Hepatocyte (in vitro differentiated cells): ENCODE results near the gene CCNDBP1. TPM values are rescaled to one million over a fixed set of nuclear protein-coding genes. Genes with fewer than 3 reads are reported as not detected.

Experiments
- DNase-seq: peaks from one replicate; pipeline ENCODE4 v3.0.0-alpha.2; 2016; ENCODE audit warnings: low spot score
- H2AFZ ChIP-seq: fragments of 200-600 bp; sonication (generic); 2 replicates; pipeline ENCODE4 v1.6.0; 2016; ENCODE audit warnings: antibody characterized with exemption, mild to moderate bottlenecking
- H3K27ac ChIP-seq: fragments of 200-600 bp; sonication (generic); 2 replicates; pipeline ENCODE4 v1.5.1; 2016; ENCODE audit warnings: mild to moderate bottlenecking
- H3K27me3 ChIP-seq: fragments of 200-600 bp; sonication (generic); 2 replicates; pipeline ENCODE4 v1.6.1; 2016
- H3K36me3 ChIP-seq: fragments of 200-600 bp; sonication (generic); replicated peaks from 2 replicates; pipeline ENCODE4 v1.5.1; 2016; ENCODE audit warnings: low read depth; ENCODE audit not compliant: insufficient read depth
- H3K4me1 ChIP-seq: fragments of 200-600 bp; sonication (generic); 2 replicates; pipeline ENCODE4 v1.5.1; 2016; ENCODE audit warnings: mild to moderate bottlenecking, moderate library complexity; ENCODE audit not compliant: insufficient read depth
- H3K4me2 ChIP-seq: fragments of 200-600 bp; sonication (generic); 2 replicates; pipeline ENCODE4 v1.6.0; 2016
- H3K4me3 ChIP-seq: fragments of 200-600 bp; sonication (generic); 2 replicates; pipeline ENCODE4 v1.5.1; 2016; ENCODE audit warnings: mild to moderate bottlenecking
- H3K79me2 ChIP-seq: fragments of 200-600 bp; sonication (generic); 2 replicates; pipeline ENCODE4 v1.6.0; 2017; ENCODE audit warnings: mild to moderate bottlenecking
- H3K9me2 ChIP-seq: fragments of 200-600 bp; sonication (generic); replicated peaks from 2 replicates; pipeline ENCODE4 v1.6.0; 2017; ENCODE audit warnings: mild to moderate bottlenecking; ENCODE audit not compliant: insufficient read depth
- H3K9me3 ChIP-seq: fragments of 200-600 bp; sonication (generic); 2 replicates; pipeline ENCODE4 v1.5.1; 2016; ENCODE audit warnings: low read depth, mild to moderate bottlenecking
- H4K20me1 ChIP-seq: fragments of 200-600 bp; sonication (generic); 2 replicates; pipeline ENCODE4 v1.6.0; 2016; ENCODE audit warnings: mild to moderate bottlenecking; ENCODE audit not compliant: insufficient read depth, poor library complexity, severe bottlenecking
- EZH2 ChIP-seq: fragments of 200-600 bp; sonication (generic); IDR thresholded peaks from 2 replicates; pipeline ENCODE4 v1.6.1; 2016; ENCODE audit warnings: antibody characterized with exemption, mild to moderate bottlenecking, borderline replicate concordance
- EZH2phosphoT487 ChIP-seq: fragments of 200-600 bp; sonication (generic); IDR thresholded peaks from one replicate; pipeline ENCODE4 v1.6.1; 2018; ENCODE audit warnings: antibody characterized with exemption, mild to moderate bottlenecking, low read depth, moderate library complexity; ENCODE audit not compliant: unreplicated experiment, severe bottlenecking
- WGBS: methylation state at CpG from one replicate; pipeline ENCODE4 v1.1.6; 2016; ENCODE audit warnings: low lambda C conversion rate; ENCODE audit errors: missing lambda C conversion rate; 5-methylcytosine and 5-hydroxymethylcytosine counted together
- polyA plus RNA-seq: library from polyadenylated mRNA; unstranded; fragments of >200 nt; fragmentation: Nextera tagmentation; extraction: Ambion mirVana; gene quantifications from 2 replicates; pipeline ENCODE4 v1.2.1, GENCODE V29; 2016
- total RNA-seq: library from RNA; depleted of rRNA; stranded (reverse); fragments of >200 nt; gene quantifications from 2 replicates; pipeline ENCODE4 v1.2.3, GENCODE V29; 2014
- TF ChIP-seq, protein P1 (sequence below): fragments of 200-600 bp; sonication (generic); IDR thresholded peaks from 2 replicates; pipeline ENCODE4 v1.5.1; 2016; ENCODE audit warnings: antibody characterized with exemption, mild to moderate bottlenecking; ENCODE audit not compliant: poor library complexity

CCNDBP1 gene
- total and polyA plus RNA-seq, 2 experiments from 2014 or later, result 53.5 to 60.3 TPM

DNA sequence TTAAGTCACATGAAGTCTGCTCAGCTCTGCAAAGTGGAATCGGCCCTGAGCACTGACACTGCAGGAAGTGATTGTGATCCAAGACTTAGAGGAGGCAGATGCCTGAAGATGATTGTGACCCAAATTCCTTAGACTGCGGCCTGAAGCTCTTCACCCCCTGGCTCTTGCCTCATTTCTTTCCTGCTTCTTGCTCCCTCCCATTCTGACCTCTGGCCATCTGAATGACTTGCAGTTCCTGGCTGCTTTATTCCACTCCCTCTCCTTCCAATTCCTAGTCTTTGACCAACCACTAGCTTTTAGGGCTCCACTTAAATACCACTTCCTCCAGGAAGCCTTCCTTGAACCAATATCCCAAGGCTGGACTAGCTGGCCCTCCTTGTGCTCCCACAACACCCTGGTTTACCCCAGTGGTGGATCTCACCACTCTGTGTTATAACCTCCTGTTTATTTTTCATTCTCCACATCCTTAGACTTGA, 45.5 kb downstream of the CCNDBP1 start:
- WGBS, result 74% methylated on average over 2 of the region's 2 CpGs

DNA sequence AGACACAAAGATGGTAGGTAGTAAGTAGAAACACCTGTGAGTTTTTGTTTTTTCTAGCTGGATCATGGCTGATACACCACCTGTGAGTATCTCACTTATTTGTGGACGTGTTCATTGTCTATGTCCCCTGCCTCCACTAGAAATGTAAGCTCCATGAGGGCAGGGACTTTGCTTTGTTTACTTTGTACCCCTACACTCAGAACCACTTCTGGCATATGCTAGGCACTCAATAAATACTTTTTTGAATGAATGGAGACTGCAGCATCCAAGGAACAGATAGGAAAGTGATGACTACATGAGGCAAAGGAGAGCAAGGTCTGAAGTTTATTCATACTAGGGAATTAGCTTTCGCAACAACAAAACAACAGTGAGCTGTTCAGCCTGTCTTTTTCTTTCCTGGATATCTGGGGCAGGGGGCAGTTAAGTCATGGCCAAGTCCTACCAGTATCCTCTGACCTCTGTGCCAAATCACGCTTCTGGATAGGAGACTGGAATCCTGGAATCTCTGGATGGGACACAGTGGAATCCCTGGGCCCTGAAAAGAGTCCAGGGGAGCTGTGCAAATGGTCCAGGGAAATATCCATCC, 47.2 kb downstream of the CCNDBP1 start:
- H3K27me3 ChIP-seq, result no peaks in the 10 kb centered on the region
- H3K79me2 ChIP-seq, result no peaks in the 10 kb centered on the region
- H3K9me2 ChIP-seq, result no peaks in the 10 kb centered on the region
- no peaks in the 10 kb centered on the region for H3K36me3 ChIP-seq
- H3K4me3 ChIP-seq, result no peak overlapping the region
- TF ChIP-seq EZH2phosphoT487, result no peak
- TF ChIP-seq, protein P1, sequence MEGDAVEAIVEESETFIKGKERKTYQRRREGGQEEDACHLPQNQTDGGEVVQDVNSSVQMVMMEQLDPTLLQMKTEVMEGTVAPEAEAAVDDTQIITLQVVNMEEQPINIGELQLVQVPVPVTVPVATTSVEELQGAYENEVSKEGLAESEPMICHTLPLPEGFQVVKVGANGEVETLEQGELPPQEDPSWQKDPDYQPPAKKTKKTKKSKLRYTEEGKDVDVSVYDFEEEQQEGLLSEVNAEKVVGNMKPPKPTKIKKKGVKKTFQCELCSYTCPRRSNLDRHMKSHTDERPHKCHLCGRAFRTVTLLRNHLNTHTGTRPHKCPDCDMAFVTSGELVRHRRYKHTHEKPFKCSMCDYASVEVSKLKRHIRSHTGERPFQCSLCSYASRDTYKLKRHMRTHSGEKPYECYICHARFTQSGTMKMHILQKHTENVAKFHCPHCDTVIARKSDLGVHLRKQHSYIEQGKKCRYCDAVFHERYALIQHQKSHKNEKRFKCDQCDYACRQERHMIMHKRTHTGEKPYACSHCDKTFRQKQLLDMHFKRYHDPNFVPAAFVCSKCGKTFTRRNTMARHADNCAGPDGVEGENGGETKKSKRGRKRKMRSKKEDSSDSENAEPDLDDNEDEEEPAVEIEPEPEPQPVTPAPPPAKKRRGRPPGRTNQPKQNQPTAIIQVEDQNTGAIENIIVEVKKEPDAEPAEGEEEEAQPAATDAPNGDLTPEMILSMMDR, result no peak
- no peak for TF ChIP-seq EZH2
- no peak overlapping the region for H2AFZ ChIP-seq
- no peak overlapping the region for H3K27ac ChIP-seq
- H3K4me1 ChIP-seq, result no peaks in the 10 kb centered on the region
- H3K4me2 ChIP-seq, result no peak overlapping the region
- H4K20me1 ChIP-seq, result no peaks in the 10 kb centered on the region
- WGBS, result 84% methylated on average over 3 of the region's 3 CpGs
- DNase-seq, result no peak
- H3K9me3 ChIP-seq, result no peaks in the 10 kb centered on the region

More for the DNA sequence above, 45.5 kb downstream of the CCNDBP1 start:
- Histone ChIP-seq H3K79me2 (no peaks in the 10 kb centered on the region), H3K27ac (no peak overlapping the region), H3K36me3 (no peaks in the 10 kb centered on the region), H3K9me3 (no peaks in the 10 kb centered on the region), H3K4me2 (no peak overlapping the region), H3K27me3 (no peaks in the 10 kb centered on the region), H4K20me1 (no peaks in the 10 kb centered on the region), H3K9me2 (no peaks in the 10 kb centered on the region), H2AFZ (no peak overlapping the region), H3K4me1 (no peaks in the 10 kb centered on the region), H3K4me3 (no peak overlapping the region)
- TF ChIP-seq EZH2, result no peak
- TF ChIP-seq EZH2phosphoT487, result no peak
- DNase-seq, result no peak

DNA sequence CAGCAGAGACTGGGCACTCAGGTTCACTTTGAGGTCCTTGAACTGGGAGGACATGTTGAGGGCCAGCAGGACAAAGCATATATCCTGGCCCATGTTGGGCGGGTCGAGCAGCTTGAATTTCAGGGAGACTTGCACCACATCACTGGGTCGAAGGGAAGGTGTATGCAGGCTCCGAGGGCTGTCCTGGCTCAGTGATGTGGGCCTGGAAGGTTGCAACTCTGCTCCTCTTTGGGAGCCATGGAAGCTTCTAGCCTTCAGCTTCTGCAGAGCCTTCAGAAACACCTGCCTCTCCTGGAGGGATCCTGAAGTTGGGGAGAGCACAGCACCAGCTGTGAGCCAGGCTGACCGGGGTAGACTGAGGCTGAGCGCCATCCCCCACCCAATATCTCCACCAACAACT, 50.3 kb downstream of the CCNDBP1 start:
- DNase-seq, result no peak
- no peaks in the 10 kb centered on the region for H3K27me3 ChIP-seq
- no peaks in the 10 kb centered on the region for H3K9me2 ChIP-seq
- no peaks in the 10 kb centered on the region for H3K9me3 ChIP-seq
- no peaks in the 10 kb centered on the region for H3K36me3 ChIP-seq
- no peaks in the 10 kb centered on the region for H4K20me1 ChIP-seq
- no peak overlapping the region for H3K4me3 ChIP-seq
- H3K4me1 ChIP-seq, result no peaks in the 10 kb centered on the region
- no peaks in the 10 kb centered on the region for H3K79me2 ChIP-seq
- WGBS, result 91% methylated on average over 6 of the region's 6 CpGs
- H2AFZ ChIP-seq, result no peak overlapping the region
- no peak overlapping the region for H3K4me2 ChIP-seq
- no peak overlapping the region for H3K27ac ChIP-seq
- TF ChIP-seq, protein P1, result no peak
- TF ChIP-seq EZH2phosphoT487, result no peak
- no peak for TF ChIP-seq EZH2

GRCh38 chr15:43237842-43238470, 52.8 kb downstream of the CCNDBP1 start:
- H3K9me2 ChIP-seq, result no peaks in the 10 kb centered on the region
- TF ChIP-seq, protein P1, result no peak
- TF ChIP-seq EZH2phosphoT487 (no peak), EZH2 (no peak)
- no peaks in the 10 kb centered on the region for H3K4me1 ChIP-seq
- no peak overlapping the region for H2AFZ ChIP-seq
- H3K79me2 ChIP-seq, result no peaks in the 10 kb centered on the region
- no peak overlapping the region for H3K4me2 ChIP-seq
- whole genome bisulfite sequencing, result 83% methylated on average over 9 of the region's 9 CpGs
- no peaks in the 10 kb centered on the region for H3K36me3 ChIP-seq
- no peak overlapping the region for H3K4me3 ChIP-seq
- DNase-seq, result no peak
- H4K20me1 ChIP-seq, result no peaks in the 10 kb centered on the region
- H3K27me3 ChIP-seq, result no peaks in the 10 kb centered on the region
- no peak overlapping the region for H3K27ac ChIP-seq
- H3K9me3 ChIP-seq, result no peaks in the 10 kb centered on the region
